AG10803 (cell line): ENCODE data around the gene PPP1R1B.
A peak's percentile ranks its signal among the peaks of the same experiment; 100 is the strongest.

Source experiments
- DNase-seq: peaks from one replicate; pipeline ENCODE4 v3.0.0; 2010; ENCODE audit warnings: low read depth
- H3K4me3 ChIP-seq: 2 replicates; pipeline ENCODE4 v1.5.1; 2011; ENCODE audit warnings: mild to moderate bottlenecking, low read length, control low read depth
- CTCF ChIP-seq: conservative IDR thresholded peaks from 2 replicates; pipeline ENCODE4 v1.5.1; 2011; ENCODE audit warnings: mild to moderate bottlenecking, low read length, control low read depth, inconsistent platforms

The PPP1R1B gene

GRCh38 chr17:39629898-39630297 is 3.1 kb downstream of the PPP1R1B start:
- TF ChIP-seq CTCF = no peak
- no peak overlapping the region for H3K4me3 ChIP-seq
- DNase-seq = no peak

DNA sequence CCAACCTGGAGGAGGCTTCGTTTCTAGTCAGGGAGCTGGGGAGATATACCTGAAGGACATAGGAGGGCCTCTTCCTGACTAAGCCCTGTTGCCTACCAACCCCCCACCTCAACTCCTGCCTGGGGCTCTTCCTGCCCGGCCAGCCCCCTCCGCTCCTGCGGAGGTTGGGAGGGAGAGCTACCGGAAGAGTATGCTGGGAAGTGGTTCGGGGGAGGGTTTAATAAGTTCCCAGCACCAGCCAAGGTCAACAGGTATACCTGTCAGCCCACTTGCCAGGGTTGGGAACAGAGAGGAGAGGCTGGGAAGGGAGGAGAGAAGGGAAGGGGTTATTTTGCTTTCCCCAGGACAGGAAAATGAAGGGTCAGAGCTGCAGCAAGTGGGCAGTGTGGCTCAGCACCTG is 4.7 kb downstream of the PPP1R1B start:
- H3K4me3 ChIP-seq = no peak overlapping the region
- DNase-seq = no peak
- no peak for TF ChIP-seq CTCF

DNA sequence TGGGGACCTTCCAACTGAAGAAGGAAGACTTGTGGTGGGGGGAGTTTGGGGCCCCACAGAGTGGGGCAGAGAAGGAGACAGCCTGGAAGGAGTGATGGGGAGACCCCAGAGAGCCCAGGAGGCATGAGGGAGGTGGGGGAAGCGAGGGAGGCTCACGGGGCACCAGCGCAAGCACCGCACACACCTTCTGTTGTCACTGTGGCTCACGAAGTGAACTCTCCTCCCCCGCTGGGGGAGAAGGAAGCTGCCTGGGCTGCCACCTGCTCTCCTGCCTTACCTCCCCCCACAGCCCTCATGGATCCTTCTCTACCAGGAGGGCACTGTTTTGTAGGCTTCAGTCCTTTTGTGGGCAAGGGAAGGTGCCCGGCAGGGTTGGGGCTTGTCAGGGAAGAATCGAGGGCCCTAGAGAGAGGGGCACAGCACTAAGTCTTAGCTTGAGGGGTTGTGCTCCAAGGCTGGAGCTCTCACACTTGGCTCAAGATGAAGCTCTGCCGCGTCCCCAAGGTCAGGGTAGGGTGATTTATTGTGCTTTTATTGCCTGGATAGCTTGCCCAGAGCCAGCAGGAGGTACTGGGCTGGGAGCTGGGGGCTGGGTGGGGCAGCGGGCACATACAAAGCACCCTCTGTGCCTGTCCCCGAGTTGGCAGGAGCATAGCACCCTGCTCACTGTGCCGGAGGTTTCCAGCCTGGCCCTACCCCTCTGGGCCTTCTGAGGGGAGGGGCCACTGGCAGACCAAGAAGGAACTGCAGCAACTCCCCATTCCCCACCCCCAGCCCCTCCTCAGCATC is 5.6 kb downstream of the PPP1R1B start:
- no peak for DNase-seq
- H3K4me3 ChIP-seq = no peak overlapping the region
- no peak for TF ChIP-seq CTCF

DNA sequence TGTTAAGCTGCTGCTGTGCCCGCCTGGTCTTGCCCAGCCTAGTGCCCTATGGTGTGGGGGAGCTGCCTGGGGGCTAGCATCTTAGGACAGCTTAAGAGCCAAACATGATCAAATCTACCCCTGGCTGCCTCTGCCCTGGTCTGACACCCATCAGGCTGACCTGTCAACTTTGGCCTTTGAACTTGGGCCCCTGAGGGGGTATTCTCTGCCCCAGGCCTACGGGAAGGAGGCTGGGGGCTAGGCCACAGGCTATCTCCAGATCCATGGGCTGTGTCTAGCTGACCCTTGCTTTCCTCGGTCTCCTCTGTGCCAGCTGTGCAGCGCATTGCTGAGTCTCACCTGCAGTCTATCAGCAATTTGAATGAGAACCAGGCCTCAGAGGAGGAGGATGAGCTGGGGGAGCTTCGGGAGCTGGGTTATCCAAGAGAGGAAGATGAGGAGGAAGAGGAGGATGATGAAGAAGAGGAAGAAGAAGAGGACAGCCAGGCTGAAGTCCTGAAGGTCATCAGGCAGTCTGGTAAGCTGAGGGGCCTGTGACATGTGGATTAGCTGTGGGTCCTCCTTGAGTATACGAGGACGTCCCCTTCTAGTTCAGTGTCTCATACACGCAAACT is 6.9 kb downstream of the PPP1R1B start:
- no peak for TF ChIP-seq CTCF
- no peak for DNase-seq

DNA sequence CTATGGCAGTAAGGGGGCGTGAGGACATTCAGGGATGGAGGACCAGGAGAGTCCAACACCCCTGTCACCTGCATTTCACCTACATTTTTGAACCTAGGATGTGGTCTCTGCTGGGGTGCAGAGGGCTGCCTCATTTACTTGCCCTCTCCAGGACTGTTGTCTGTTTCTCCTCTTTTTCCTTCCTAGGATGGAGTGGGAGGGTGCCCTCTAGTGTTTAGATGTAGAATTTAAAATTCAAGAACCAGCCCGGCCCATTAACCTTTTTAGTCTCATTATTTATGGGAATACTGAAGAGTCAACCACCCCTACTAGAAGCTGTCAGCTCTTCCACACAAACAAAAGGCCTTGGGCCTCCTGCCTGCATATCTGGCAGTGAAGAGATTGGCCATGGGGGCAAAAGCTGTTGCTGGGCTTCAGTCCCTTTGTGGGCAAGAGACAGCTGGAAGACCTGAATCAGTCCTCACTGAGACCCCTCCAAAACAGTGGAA is 7.7 kb downstream of the PPP1R1B start:
- no peak overlapping the region for H3K4me3 ChIP-seq
- DNase-seq = peak; percentile 42
- peak; percentile 72 for TF ChIP-seq CTCF

More for the DNA sequence above, 6.9 kb downstream of the PPP1R1B start:
- H3K4me3 ChIP-seq = no peak overlapping the region

DNA sequence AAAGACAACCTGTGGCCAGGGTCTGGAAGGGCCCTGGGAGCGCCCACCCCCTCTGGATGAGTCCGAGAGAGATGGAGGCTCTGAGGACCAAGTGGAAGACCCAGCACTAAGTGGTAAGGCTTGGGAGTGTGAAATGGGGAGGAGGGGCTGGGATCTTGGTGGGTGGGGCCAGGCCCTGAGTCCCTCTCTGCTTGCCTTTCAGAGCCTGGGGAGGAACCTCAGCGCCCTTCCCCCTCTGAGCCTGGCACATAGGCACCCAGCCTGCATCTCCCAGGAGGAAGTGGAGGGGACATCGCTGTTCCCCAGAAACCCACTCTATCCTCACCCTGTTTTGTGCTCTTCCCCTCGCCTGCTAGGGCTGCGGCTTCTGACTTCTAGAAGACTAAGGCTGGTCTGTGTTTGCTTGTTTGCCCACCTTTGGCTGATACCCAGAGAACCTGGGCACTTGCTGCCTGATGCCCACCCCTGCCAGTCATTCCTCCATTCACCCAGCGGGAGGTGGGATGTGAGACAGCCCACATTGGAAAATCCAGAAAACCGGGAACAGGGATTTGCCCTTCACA is 8.9 kb downstream of the PPP1R1B start:
- DNase-seq = no peak
- no peak for TF ChIP-seq CTCF
- no peak overlapping the region for H3K4me3 ChIP-seq

GRCh38 chr17:39636587-39636926 is 9.8 kb downstream of the PPP1R1B start:
- no peak for DNase-seq
- H3K4me3 ChIP-seq = peak overlapping the region; percentile 94
- TF ChIP-seq CTCF = no peak
